A204.1 (cell line): ENCODE results near the gene SYCE1L.
"Not testable (repeated sequence)": the region's sequence is repeated elsewhere in the genome, so short reads cannot be mapped to it uniquely, and the experiment has no call there.

Experiments used
- FAIRE-seq: peaks from 2 replicates; lab custom pipeline; 2012; peaks lifted over from hg19 to GRCh38; lab: Jason Lieb, UNC

The SYCE1L gene

GRCh38 chr16:77199211-77199610, at the start of gene SYCE1L:
SYCE1L (plus strand) TSS chr16:77199408; CDS start chr16:77199452, 44 bp downstream.
- no peak for FAIRE-seq

- FAIRE-seq: no peak
Measured at GRCh38 chr16:77157346-77158058, 41.7 kb upstream of the SYCE1L start.

- no peak for FAIRE-seq
Measured at GRCh38 chr16:77158293-77158692, 40.9 kb upstream of the SYCE1L start.

- no peak for FAIRE-seq
Measured at GRCh38 chr16:77165006-77165405, 34.2 kb upstream of the SYCE1L start.

- FAIRE-seq: not testable (repeated sequence)
Measured at GRCh38 chr16:77165536-77166236, 33.5 kb upstream of the SYCE1L start.

- FAIRE-seq: no peak
Measured at GRCh38 chr16:77166726-77167125, 32.5 kb upstream of the SYCE1L start.

GRCh38 chr16:77168901-77169300, 30.3 kb upstream of the SYCE1L start:
- no peak for FAIRE-seq

GRCh38 chr16:77169650-77170236, 29.5 kb upstream of the SYCE1L start:
- no peak for FAIRE-seq

GRCh38 chr16:77170805-77171204, 28.4 kb upstream of the SYCE1L start:
- FAIRE-seq: no peak

GRCh38 chr16:77171745-77172635, 27.2 kb upstream of the SYCE1L start:
- FAIRE-seq: peak; percentile 92

GRCh38 chr16:77172951-77173350, 26.3 kb upstream of the SYCE1L start:
- no peak for FAIRE-seq

- no peak for FAIRE-seq
Measured at GRCh38 chr16:77183137-77183536, 16.1 kb upstream of the SYCE1L start.

GRCh38 chr16:77186298-77186697, 12.9 kb upstream of the SYCE1L start:
- FAIRE-seq: not testable (repeated sequence)

GRCh38 chr16:77190190-77190477, 9.1 kb upstream of the SYCE1L start:
- FAIRE-seq: no peak

GRCh38 chr16:77190478-77191258, 8.5 kb upstream of the SYCE1L start, which contains the start of gene MON1B:
MON1B (plus strand) TSS chr16:77191190; CDS start chr16:77191486, 296 bp downstream.
- peak; percentile 98 for FAIRE-seq

GRCh38 chr16:77191259-77191969, 7.8 kb upstream of the SYCE1L start:
- no peak for FAIRE-seq

GRCh38 chr16:77193377-77193776, 5.8 kb upstream of the SYCE1L start:
- FAIRE-seq: no peak

GRCh38 chr16:77194295-77195231, 4.6 kb upstream of the SYCE1L start:
- FAIRE-seq: no peak

GRCh38 chr16:77195411-77195810, 3.8 kb upstream of the SYCE1L start:
- FAIRE-seq: no peak

GRCh38 chr16:77197747-77198146, 1.5 kb upstream of the SYCE1L start:
- FAIRE-seq: no peak
